Testis (tissue), 2 donors: Measurements from ENCODE around the gene WNT4.

Experiments
- POLR2A ChIP-seq: fragments of 450-650 bp; IDR thresholded peaks from one replicate; pipeline ENCODE4 v1.6.1; 2017; ENCODE audit warnings: antibody characterized with exemption, mild to moderate bottlenecking, moderate library complexity
- TF ChIP-seq, protein P1 (sequence below), 3 experiments: fragments of 450-650 bp in 2 of 3; fragments of 200-600 bp in 1 of 3; sonication (generic) in 1 of 3; IDR thresholded peaks; one replicate each; pipeline ENCODE4 v1.5.1; 2016 to 2019; ENCODE audit warnings: antibody characterized with exemption in 3 of 3, mild to moderate bottlenecking in 2 of 3, moderate library complexity in 1 of 3

GRCh38 chr1:22119626-22120468 is 23.1 kb downstream of the WNT4 start:
- TF ChIP-seq, protein P1, sequence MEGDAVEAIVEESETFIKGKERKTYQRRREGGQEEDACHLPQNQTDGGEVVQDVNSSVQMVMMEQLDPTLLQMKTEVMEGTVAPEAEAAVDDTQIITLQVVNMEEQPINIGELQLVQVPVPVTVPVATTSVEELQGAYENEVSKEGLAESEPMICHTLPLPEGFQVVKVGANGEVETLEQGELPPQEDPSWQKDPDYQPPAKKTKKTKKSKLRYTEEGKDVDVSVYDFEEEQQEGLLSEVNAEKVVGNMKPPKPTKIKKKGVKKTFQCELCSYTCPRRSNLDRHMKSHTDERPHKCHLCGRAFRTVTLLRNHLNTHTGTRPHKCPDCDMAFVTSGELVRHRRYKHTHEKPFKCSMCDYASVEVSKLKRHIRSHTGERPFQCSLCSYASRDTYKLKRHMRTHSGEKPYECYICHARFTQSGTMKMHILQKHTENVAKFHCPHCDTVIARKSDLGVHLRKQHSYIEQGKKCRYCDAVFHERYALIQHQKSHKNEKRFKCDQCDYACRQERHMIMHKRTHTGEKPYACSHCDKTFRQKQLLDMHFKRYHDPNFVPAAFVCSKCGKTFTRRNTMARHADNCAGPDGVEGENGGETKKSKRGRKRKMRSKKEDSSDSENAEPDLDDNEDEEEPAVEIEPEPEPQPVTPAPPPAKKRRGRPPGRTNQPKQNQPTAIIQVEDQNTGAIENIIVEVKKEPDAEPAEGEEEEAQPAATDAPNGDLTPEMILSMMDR (IDR thresholded peaks at IDR 0.05) = no peak
- TF ChIP-seq POLR2A = no peak
